GM23338 (cell line): Measurements from ENCODE around the gene SNPH. TPM values are rescaled to one million over a fixed set of nuclear protein-coding genes. Genes with fewer than 3 reads are reported as not detected.

ENCODE experiments used
- ATAC-seq: fragments of 200-7000 bp; cut with Tn5 transposase; 3 replicates; pipeline ENCODE4 v1.9.1; 2020
- DNase-seq: peaks from one replicate; pipeline ENCODE4 v3.0.0-alpha.2; 2015; ENCODE audit warnings: low spot score
- H2AFZ ChIP-seq: fragments of 200-600 bp; sonication (generic); 2 replicates; pipeline ENCODE4 v1.8.0; 2016; ENCODE audit warnings: antibody characterized with exemption, mild to moderate bottlenecking, moderate library complexity
- H3F3A ChIP-seq: fragments of 200-600 bp; sonication (generic); replicated peaks from 2 replicates; pipeline ENCODE4 v1.8.0; 2017; ENCODE audit warnings: antibody characterized with exemption, mixed run types, low read depth
- H3K27ac ChIP-seq: fragments of 200-600 bp; sonication (generic); 2 replicates; pipeline ENCODE4 v1.6.1; 2016; ENCODE audit warnings: low read depth
- H3K27me3 ChIP-seq: fragments of 200-600 bp; sonication (generic); 2 replicates; pipeline ENCODE4 v1.8.0; 2016; ENCODE audit warnings: mild to moderate bottlenecking, mixed run types, moderate library complexity; ENCODE audit not compliant: insufficient read depth
- H3K36me3 ChIP-seq: fragments of 200-600 bp; sonication (generic); 2 replicates; pipeline ENCODE4 v1.8.0; 2016; ENCODE audit warnings: mild to moderate bottlenecking; ENCODE audit not compliant: insufficient read depth
- H3K4me1 ChIP-seq: fragments of 200-600 bp; sonication (generic); 2 replicates; pipeline ENCODE4 v1.8.0; 2016; ENCODE audit warnings: mild to moderate bottlenecking, moderate library complexity; ENCODE audit not compliant: insufficient read depth
- H3K4me2 ChIP-seq: fragments of 200-600 bp; sonication (generic); 2 replicates; pipeline ENCODE4 v1.7.1; 2017; ENCODE audit warnings: mixed run types
- H3K4me3 ChIP-seq: fragments of 200-600 bp; sonication (generic); 2 replicates; pipeline ENCODE4 v1.6.1; 2016; ENCODE audit warnings: mixed run types
- H3K79me2 ChIP-seq: fragments of 200-600 bp; sonication (generic); replicated peaks from 2 replicates; pipeline ENCODE4 v1.8.0; 2017; ENCODE audit warnings: mild to moderate bottlenecking; ENCODE audit not compliant: insufficient read depth
- H3K9me2 ChIP-seq: fragments of 200-600 bp; sonication (generic); 2 replicates; pipeline ENCODE4 v1.8.0; 2017; ENCODE audit not compliant: insufficient read depth
- H4K20me1 ChIP-seq: fragments of 200-600 bp; sonication (generic); replicated peaks from 2 replicates; pipeline ENCODE4 v1.8.0; 2017; ENCODE audit warnings: mild to moderate bottlenecking; ENCODE audit not compliant: insufficient read depth
- H3K27ac Mint-ChIP-seq: 2 replicates; pipeline ENCODE4 v1.8.0; 2020; ENCODE audit warnings: inconsistent platforms, mild to moderate bottlenecking, moderate library complexity, mixed read lengths
- H3K27me3 Mint-ChIP-seq: 3 replicates; pipeline ENCODE4 v1.8.0; 2022; ENCODE audit warnings: low read depth, mild to moderate bottlenecking, moderate library complexity, mixed read lengths, inconsistent platforms; ENCODE audit not compliant: insufficient read depth, poor library complexity
- H3K36me3 Mint-ChIP-seq: 3 replicates; pipeline ENCODE4 v1.8.0; 2021; ENCODE audit warnings: low read depth, mild to moderate bottlenecking, inconsistent platforms, moderate library complexity, mixed read lengths
- H3K4me1 Mint-ChIP-seq: 3 replicates; pipeline ENCODE4 v1.8.0; 2020; ENCODE audit warnings: mild to moderate bottlenecking, inconsistent platforms, mixed read lengths
- H3K4me3 Mint-ChIP-seq: 3 replicates; pipeline ENCODE4 v1.8.0; 2021; ENCODE audit warnings: moderate library complexity, mild to moderate bottlenecking, inconsistent platforms, mixed read lengths
- H3K9me3 Mint-ChIP-seq: 3 replicates; pipeline ENCODE4 v1.8.0; 2020; ENCODE audit warnings: moderate library complexity, mild to moderate bottlenecking, inconsistent platforms, mixed read lengths
- CREB1 ChIP-seq: fragments of 250-450 bp; sonication (Bioruptor Pico); IDR thresholded peaks from 2 replicates; pipeline ENCODE4 v1.5.0; 2020; ENCODE audit warnings: low read depth, mild to moderate bottlenecking, moderate library complexity
- EZH2 ChIP-seq: fragments of 200-600 bp; sonication (generic); IDR thresholded peaks from one replicate; pipeline ENCODE4 v1.8.0; 2017; ENCODE audit warnings: antibody characterized with exemption, mild to moderate bottlenecking, low read depth; ENCODE audit not compliant: unreplicated experiment
- NANOG ChIP-seq: IDR thresholded peaks from 2 replicates; pipeline ENCODE4 v1.6.1; 2016; ENCODE audit warnings: antibody characterized with exemption, borderline replicate concordance
- POLR2AphosphoS5 ChIP-seq: IDR thresholded peaks from 2 replicates; pipeline ENCODE4 v1.6.1; 2016; ENCODE audit warnings: antibody characterized with exemption, low read depth
- ZNF114 ChIP-seq: fragments of 250-450 bp; sonication (Bioruptor Pico); IDR thresholded peaks from 2 replicates; pipeline ENCODE4 v1.5.0; 2020; ENCODE audit warnings: mild to moderate bottlenecking, moderate library complexity
- polyA plus RNA-seq: library from polyadenylated mRNA; unstranded; fragments of >200 nt; fragmentation: Nextera tagmentation; extraction: Ambion mirVana; gene quantifications from 2 replicates; pipeline ENCODE4 v1.2.1, GENCODE V29; 2016
- total RNA-seq: library from RNA; depleted of rRNA; stranded (reverse); fragments of >200 nt; shearing (Covaris generic); gene quantifications from 2 replicates; pipeline ENCODE4 v1.2.3, GENCODE V29; 2014
- TF ChIP-seq, protein P1 (sequence below): IDR thresholded peaks from 2 replicates; pipeline ENCODE4 v1.6.1; 2016; ENCODE audit warnings: antibody characterized with exemption

SNPH gene
- total and polyA plus RNA-seq, 2 experiments from 2014 or later, result 1.5 to 5.8 TPM

- no peak for ATAC-seq
These were observed 62.7 kb downstream of the SNPH start, which contains the start of gene SDCBP2 for GRCh38 chr20:1328680-1329330. TSS of gene SDCBP2 (minus strand) at chr20:1329139. CDS start at chr20:1320416, 8,723 bp downstream.

GRCh38 chr20:1330075-1330830 lies 64.2 kb downstream of the SNPH start:
- H3K4me1 ChIP-seq, result peaks cover 7% of the 10 kb centered on the region
- peaks cover 41% of the 10 kb centered on the region for H3K79me2 ChIP-seq
- no peaks in the 10 kb centered on the region for H3F3A ChIP-seq
- DNase-seq (no peak), ATAC-seq (no peak)
- H3K4me2 ChIP-seq, result no peak overlapping the region
- H3K27me3 ChIP-seq, result no peaks in the 10 kb centered on the region
- H3K27ac Mint-ChIP-seq, result no peak overlapping the region
- no peaks in the 10 kb centered on the region for H3K9me3 Mint-ChIP-seq
- H3K36me3 ChIP-seq, result no peaks in the 10 kb centered on the region
- peaks cover 15% of the 10 kb centered on the region for H3K4me1 Mint-ChIP-seq
- no peak overlapping the region for H2AFZ ChIP-seq
- TF ChIP-seq POLR2AphosphoS5 (no peak), NANOG (no peak), CREB1 (CRISPR knock-in tag) (no peak)
- no peaks in the 10 kb centered on the region for H3K9me2 ChIP-seq
- no peak overlapping the region for H3K4me3 Mint-ChIP-seq
- H3K27me3 Mint-ChIP-seq, result peaks cover 6% of the 10 kb centered on the region
- no peak overlapping the region for H3K27ac ChIP-seq
- no peak overlapping the region for H3K4me3 ChIP-seq
- H3K36me3 Mint-ChIP-seq, result peaks cover 20% of the 10 kb centered on the region
- peaks cover 18% of the 10 kb centered on the region; the same call in 1 of the 2 replicates for H4K20me1 ChIP-seq

More at GRCh38 chr20:1328680-1329330, 62.7 kb downstream of the SNPH start, which contains the start of gene SDCBP2:
- Mint-ChIP-seq H3K4me3 (no peak within 1 kb of the TSS; the same call in 2 of the 3 replicates), H3K4me1 (peaks cover 8% of the 10 kb centered on the region; the same call in 2 of the 3 replicates), H3K27ac (0 out of 2 replicates have a peak within 1 kb of the TSS, but pooled peaks have one; percentile 9), H3K36me3 (peaks cover 18% of the 10 kb centered on the region), H3K27me3 (peaks cover 2% of the 10 kb centered on the region), H3K9me3 (no peaks in the 10 kb centered on the region)
- Histone ChIP-seq H4K20me1 (peaks cover 16% of the 10 kb centered on the region; the same call in 1 of the 2 replicates), H3K4me3 (no peak within 1 kb of the TSS), H3K9me2 (no peaks in the 10 kb centered on the region), H3K79me2 (peaks cover 41% of the 10 kb centered on the region), H3F3A (no peaks in the 10 kb centered on the region), H3K4me2 (no peak within 1 kb of the TSS), H2AFZ (no peak within 1 kb of the TSS), H3K4me1 (peaks cover 7% of the 10 kb centered on the region), H3K27me3 (no peaks in the 10 kb centered on the region), H3K27ac (no peak within 1 kb of the TSS), H3K36me3 (no peaks in the 10 kb centered on the region)
- no peak for DNase-seq
- TF ChIP-seq, protein P1, sequence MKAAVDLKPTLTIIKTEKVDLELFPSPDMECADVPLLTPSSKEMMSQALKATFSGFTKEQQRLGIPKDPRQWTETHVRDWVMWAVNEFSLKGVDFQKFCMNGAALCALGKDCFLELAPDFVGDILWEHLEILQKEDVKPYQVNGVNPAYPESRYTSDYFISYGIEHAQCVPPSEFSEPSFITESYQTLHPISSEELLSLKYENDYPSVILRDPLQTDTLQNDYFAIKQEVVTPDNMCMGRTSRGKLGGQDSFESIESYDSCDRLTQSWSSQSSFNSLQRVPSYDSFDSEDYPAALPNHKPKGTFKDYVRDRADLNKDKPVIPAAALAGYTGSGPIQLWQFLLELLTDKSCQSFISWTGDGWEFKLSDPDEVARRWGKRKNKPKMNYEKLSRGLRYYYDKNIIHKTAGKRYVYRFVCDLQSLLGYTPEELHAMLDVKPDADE, result no peak
- TF ChIP-seq ZNF114, result no peak

- Histone ChIP-seq H3K36me3 (no peaks in the 10 kb centered on the region), H3F3A (no peaks in the 10 kb centered on the region), H3K79me2 (peaks cover 34% of the 10 kb centered on the region), H3K4me2 (no peak overlapping the region), H3K4me1 (peaks cover 5% of the 10 kb centered on the region), H4K20me1 (peaks cover 25% of the 10 kb centered on the region), H3K27ac (no peak overlapping the region), H3K4me3 (no peak overlapping the region), H3K9me2 (no peaks in the 10 kb centered on the region), H2AFZ (no peak overlapping the region), H3K27me3 (no peaks in the 10 kb centered on the region)
- ATAC-seq (no peak), DNase-seq (no peak)
- H3K27me3 Mint-ChIP-seq, result peaks cover 8% of the 10 kb centered on the region
- no peak overlapping the region for H3K27ac Mint-ChIP-seq
- no peak overlapping the region for H3K4me3 Mint-ChIP-seq
- H3K4me1 Mint-ChIP-seq, result peaks cover 15% of the 10 kb centered on the region
- peaks cover 20% of the 10 kb centered on the region for H3K36me3 Mint-ChIP-seq
- no peaks in the 10 kb centered on the region for H3K9me3 Mint-ChIP-seq
- TF ChIP-seq EZH2 (no peak), NANOG (no peak)
- TF ChIP-seq, protein P1, result no peak
These were observed 65.0 kb downstream of the SNPH start for GRCh38 chr20:1331101-1331500.
